ENCODE data around the gene TXNDC9.
"Not testable (repeated sequence)": the region's sequence is repeated elsewhere in the genome, so short reads cannot be mapped to it uniquely, and the experiment has no call there.

TXNDC9 gene

GRCh38 chr2:99336804-99337112 is 625 bp upstream of the TXNDC9 start:
- no peak for FAIRE-seq
- no peak for DNase-seq (ENCODE audit: insufficient read length, low spot score)

- FAIRE-seq: no peak
Measured at GRCh38 chr2:99325384-99325783, 10.7 kb downstream of the TXNDC9 start.

GRCh38 chr2:99317873-99318200 is 18.3 kb downstream of the TXNDC9 start:
- not testable (repeated sequence) for FAIRE-seq

More at GRCh38 chr2:99325384-99325783, 10.7 kb downstream of the TXNDC9 start:
- no peak for DNase-seq (ENCODE audit: insufficient read length, low spot score)

GRCh38 chr2:99317161-99317872 is 18.8 kb downstream of the TXNDC9 start:
- no peak for FAIRE-seq
- no peak for DNase-seq (ENCODE audit: insufficient read length, low spot score)

More at GRCh38 chr2:99317873-99318200, 18.3 kb downstream of the TXNDC9 start:
- not testable (repeated sequence) for DNase-seq (ENCODE audit: insufficient read length, low spot score)

- DNase-seq (ENCODE audit: insufficient read length, low spot score): not testable (repeated sequence)
- peak; percentile 35 for FAIRE-seq
Measured at GRCh38 chr2:99301097-99301496, 35.0 kb downstream of the TXNDC9 start, which contains the start of gene LYG1. LYG1 (minus strand) TSS chr2:99301197; CDS start chr2:99295670, 5,527 bp downstream.

- DNase-seq (ENCODE audit: insufficient read length, low spot score): no peak
- no peak for FAIRE-seq
Measured at GRCh38 chr2:99299580-99299979, 36.6 kb downstream of the TXNDC9 start.

- DNase-seq (ENCODE audit: insufficient read length, low spot score) (no peak), FAIRE-seq (no peak)
Measured at GRCh38 chr2:99297994-99298393, 38.1 kb downstream of the TXNDC9 start.

- FAIRE-seq: no peak
- DNase-seq (ENCODE audit: insufficient read length, low spot score): no peak
Measured at GRCh38 chr2:99285526-99285925, 50.6 kb downstream of the TXNDC9 start.

GRCh38 chr2:99279969-99280695 is 56.0 kb downstream of the TXNDC9 start:
- FAIRE-seq (no peak), DNase-seq (ENCODE audit: insufficient read length, low spot score) (no peak)

- no peak for FAIRE-seq
- DNase-seq (ENCODE audit: insufficient read length, low spot score): no peak
Measured at GRCh38 chr2:99278793-99279291, 57.3 kb downstream of the TXNDC9 start.

- FAIRE-seq; DNase-seq (ENCODE audit: insufficient read length, low spot score): not testable (repeated sequence)
Measured at GRCh38 chr2:99278195-99278765, 57.9 kb downstream of the TXNDC9 start.

- FAIRE-seq (no peak), DNase-seq (ENCODE audit: insufficient read length, low spot score) (no peak)
Measured at GRCh38 chr2:99275882-99276281, 60.3 kb downstream of the TXNDC9 start.
